ENCODE measurements around the gene COL13A1.

DNA sequence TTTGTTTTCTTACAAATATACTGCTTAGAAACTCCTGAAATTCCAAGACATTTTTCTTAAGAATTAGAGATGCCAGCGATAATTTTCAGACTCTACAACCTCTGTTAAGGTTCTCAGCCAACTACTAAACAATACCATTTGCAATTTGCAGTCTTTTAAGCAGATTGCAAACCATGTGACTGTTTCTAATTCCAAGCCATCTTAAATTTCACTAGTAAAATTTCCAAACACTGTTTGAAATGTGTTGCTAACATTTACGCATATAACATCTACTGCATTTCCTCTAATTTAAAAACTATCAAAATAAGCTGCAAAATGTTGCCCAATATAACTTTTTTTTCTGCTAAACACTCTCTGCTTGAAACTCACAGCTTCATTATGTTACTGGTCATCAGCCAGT, 194.9 kb downstream of the COL13A1 start:
- TF ChIP-seq, protein P1, sequence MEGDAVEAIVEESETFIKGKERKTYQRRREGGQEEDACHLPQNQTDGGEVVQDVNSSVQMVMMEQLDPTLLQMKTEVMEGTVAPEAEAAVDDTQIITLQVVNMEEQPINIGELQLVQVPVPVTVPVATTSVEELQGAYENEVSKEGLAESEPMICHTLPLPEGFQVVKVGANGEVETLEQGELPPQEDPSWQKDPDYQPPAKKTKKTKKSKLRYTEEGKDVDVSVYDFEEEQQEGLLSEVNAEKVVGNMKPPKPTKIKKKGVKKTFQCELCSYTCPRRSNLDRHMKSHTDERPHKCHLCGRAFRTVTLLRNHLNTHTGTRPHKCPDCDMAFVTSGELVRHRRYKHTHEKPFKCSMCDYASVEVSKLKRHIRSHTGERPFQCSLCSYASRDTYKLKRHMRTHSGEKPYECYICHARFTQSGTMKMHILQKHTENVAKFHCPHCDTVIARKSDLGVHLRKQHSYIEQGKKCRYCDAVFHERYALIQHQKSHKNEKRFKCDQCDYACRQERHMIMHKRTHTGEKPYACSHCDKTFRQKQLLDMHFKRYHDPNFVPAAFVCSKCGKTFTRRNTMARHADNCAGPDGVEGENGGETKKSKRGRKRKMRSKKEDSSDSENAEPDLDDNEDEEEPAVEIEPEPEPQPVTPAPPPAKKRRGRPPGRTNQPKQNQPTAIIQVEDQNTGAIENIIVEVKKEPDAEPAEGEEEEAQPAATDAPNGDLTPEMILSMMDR (IDR thresholded peaks at IDR 0.05; ENCODE audit: low read depth, low read length, missing input control), result no peak
- TF ChIP-seq, protein P2, sequence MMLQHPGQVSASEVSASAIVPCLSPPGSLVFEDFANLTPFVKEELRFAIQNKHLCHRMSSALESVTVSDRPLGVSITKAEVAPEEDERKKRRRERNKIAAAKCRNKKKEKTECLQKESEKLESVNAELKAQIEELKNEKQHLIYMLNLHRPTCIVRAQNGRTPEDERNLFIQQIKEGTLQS (IDR thresholded peaks at IDR 0.05), result no peak
- TF ChIP-seq RAD21 (IDR thresholded peaks at IDR 0.05), result no peak
- TF ChIP-seq YY1 (IDR thresholded peaks at IDR 0.05), result no peak
- TF ChIP-seq GABPA (IDR thresholded peaks at IDR 0.05 in 1 of 2, conservative IDR thresholded peaks at IDR 0.05 in 1 of 2), result no peak
- TF ChIP-seq, protein P3, sequence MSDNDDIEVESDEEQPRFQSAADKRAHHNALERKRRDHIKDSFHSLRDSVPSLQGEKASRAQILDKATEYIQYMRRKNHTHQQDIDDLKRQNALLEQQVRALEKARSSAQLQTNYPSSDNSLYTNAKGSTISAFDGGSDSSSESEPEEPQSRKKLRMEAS (IDR thresholded peaks at IDR 0.05), result no peak
- TF ChIP-seq NR2F2 (IDR thresholded peaks at IDR 0.05), result no peak
